Tibial nerve (tissue), 4 donors: ENCODE measurements around the gene TAF11L5.

Experiments used
- CTCF ChIP-seq, 5 experiments: fragments of 200-600 bp in 3 of 5; fragments of 450-650 bp in 2 of 5; sonication (generic) in 3 of 5; IDR thresholded peaks; one replicate each; pipeline ENCODE4 v1.5.1; 2016 to 2019; ENCODE audit warnings: antibody characterized with exemption in 5 of 5, mild to moderate bottlenecking in 3 of 5, moderate library complexity in 2 of 5
- EP300 ChIP-seq, 2 donors: sonication (generic); formaldehyde crosslinking; IDR thresholded peaks; one replicate each; pipeline ENCODE4 v1.6.1; 2017; ENCODE audit warnings: antibody characterized with exemption in 2 of 2, mild to moderate bottlenecking in 1 of 2
- POLR2A ChIP-seq, 2 donors: fragments of 450-650 bp; IDR thresholded peaks; one replicate each; pipeline ENCODE4 v1.6.1; 2017; ENCODE audit warnings: antibody characterized with exemption in 2 of 2, mild to moderate bottlenecking in 2 of 2, moderate library complexity in 2 of 2

DNA sequence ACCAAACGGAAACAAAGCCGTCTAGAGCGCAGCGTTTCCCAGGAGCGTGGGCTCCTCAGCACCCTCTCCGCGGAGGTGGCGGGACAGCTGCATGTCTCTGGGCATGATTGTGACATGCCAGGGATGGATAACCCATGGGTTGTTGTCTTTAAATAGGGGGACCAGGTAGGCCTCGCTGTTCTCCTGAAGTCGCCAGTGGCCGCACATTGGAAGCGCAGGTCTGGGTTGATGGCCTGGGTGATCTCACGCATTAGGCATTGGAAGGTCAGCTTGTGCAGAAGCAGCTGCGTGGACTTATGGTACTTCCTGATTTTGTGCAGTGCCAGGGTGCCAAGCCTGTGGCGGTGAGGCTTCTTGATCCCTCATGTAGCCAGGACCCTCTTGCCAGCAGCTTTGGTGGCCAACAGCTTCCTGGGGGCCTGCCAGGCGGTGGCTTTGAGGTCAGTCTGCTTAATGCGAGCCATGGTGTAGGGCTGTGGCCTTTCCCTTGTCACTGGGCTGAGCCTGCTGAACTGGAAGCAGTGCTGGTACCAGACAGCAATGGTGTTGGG lies 13.2 kb upstream of the TAF11L5 start:
- no peak for TF ChIP-seq CTCF (IDR thresholded peaks at IDR 0.05)
- TF ChIP-seq POLR2A (IDR thresholded peaks at IDR 0.05) = no peak
- no peak for TF ChIP-seq EP300 (IDR thresholded peaks at IDR 0.05)
